ENCODE data around the gene DRAP1.

DRAP1 gene

DNA sequence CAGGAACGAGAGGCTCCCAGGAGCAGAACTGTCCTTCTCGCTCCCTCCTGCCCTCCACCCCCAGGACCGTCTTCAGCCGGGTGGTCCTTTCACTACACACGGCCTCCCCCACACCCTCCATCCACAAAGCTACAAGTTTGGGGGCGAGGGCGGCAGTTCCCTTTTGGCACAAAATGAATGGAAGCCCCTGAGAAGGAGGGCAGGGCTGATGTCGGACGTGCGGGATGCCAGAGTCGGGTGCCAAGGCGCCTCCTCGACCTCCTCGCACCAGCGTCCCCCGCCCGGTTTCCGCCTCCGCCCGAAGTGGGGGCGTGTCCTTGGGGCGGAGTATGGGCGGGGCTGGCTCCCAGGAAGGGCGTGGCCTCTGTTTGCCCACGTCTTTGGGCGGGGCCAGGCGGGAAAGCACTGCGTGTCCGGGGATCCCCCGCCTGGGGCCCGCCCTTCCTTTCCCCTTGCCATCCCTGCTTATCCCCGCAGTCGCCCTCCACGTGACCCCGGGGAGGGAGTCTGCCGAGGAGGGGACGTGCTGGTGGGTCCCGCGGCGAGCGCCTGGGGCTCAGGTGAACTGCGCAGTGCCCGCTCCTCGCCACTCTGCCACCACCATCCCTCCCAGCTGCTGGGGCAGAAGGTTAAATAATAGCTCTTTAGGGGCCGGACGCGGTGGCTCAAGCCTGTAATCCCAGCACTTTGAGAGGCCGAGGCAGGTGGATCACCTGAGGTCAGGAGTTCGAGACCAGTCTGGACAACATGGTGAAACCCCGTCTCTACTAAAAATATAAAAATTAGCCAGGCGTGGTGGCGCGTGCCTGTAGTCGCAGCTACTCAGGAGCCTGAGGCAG is 45.7 kb upstream of the DRAP1 start:
- peak overlapping the region; percentile 75 for H3K4me3 ChIP-seq (ENCODE audit: low read length, poor library complexity, severe bottlenecking)
- no peaks in the 10 kb centered on the region for H3K9me2 ChIP-seq (replicated peaks; ENCODE audit: low read depth, low read length)
- H3K4me1 ChIP-seq (ENCODE audit: insufficient read depth, low read length, poor library complexity, severe bottlenecking) = peaks cover 34% of the 10 kb centered on the region
- H3K27me3 ChIP-seq (ENCODE audit: insufficient read depth, low read length, poor library complexity, severe bottlenecking) = no peaks in the 10 kb centered on the region
- H3K9ac ChIP-seq (ENCODE audit: low read depth, low read length, poor library complexity, severe bottlenecking) = peak overlapping the region; percentile 73
- H2AFZ ChIP-seq (ENCODE audit: low read length) = peak overlapping the region; percentile 93
- no peak for TF ChIP-seq EZH2phosphoT487 (IDR thresholded peaks at IDR 0.05; ENCODE audit: borderline replicate concordance)
- TF ChIP-seq, protein P1, sequence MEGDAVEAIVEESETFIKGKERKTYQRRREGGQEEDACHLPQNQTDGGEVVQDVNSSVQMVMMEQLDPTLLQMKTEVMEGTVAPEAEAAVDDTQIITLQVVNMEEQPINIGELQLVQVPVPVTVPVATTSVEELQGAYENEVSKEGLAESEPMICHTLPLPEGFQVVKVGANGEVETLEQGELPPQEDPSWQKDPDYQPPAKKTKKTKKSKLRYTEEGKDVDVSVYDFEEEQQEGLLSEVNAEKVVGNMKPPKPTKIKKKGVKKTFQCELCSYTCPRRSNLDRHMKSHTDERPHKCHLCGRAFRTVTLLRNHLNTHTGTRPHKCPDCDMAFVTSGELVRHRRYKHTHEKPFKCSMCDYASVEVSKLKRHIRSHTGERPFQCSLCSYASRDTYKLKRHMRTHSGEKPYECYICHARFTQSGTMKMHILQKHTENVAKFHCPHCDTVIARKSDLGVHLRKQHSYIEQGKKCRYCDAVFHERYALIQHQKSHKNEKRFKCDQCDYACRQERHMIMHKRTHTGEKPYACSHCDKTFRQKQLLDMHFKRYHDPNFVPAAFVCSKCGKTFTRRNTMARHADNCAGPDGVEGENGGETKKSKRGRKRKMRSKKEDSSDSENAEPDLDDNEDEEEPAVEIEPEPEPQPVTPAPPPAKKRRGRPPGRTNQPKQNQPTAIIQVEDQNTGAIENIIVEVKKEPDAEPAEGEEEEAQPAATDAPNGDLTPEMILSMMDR (conservative IDR thresholded peaks at IDR 0.05; ENCODE audit: low read length) = no peak
- H3K9me3 ChIP-seq (ENCODE audit: insufficient read depth, low read depth, low read length) = no peaks in the 10 kb centered on the region
- H4K20me1 ChIP-seq (ENCODE audit: insufficient read depth, low read length, poor library complexity, severe bottlenecking) = no peaks in the 10 kb centered on the region
- no peaks in the 10 kb centered on the region for H3K79me2 ChIP-seq (ENCODE audit: insufficient read depth, low read length)
- H3F3A ChIP-seq (ENCODE audit: low read depth) = no peaks in the 10 kb centered on the region
- peak overlapping the region; percentile 85 for H3K4me2 ChIP-seq (ENCODE audit: low read depth, low read length, poor library complexity, severe bottlenecking)
- no peaks in the 10 kb centered on the region for H3K36me3 ChIP-seq (ENCODE audit: insufficient read depth, low read length)

DNA sequence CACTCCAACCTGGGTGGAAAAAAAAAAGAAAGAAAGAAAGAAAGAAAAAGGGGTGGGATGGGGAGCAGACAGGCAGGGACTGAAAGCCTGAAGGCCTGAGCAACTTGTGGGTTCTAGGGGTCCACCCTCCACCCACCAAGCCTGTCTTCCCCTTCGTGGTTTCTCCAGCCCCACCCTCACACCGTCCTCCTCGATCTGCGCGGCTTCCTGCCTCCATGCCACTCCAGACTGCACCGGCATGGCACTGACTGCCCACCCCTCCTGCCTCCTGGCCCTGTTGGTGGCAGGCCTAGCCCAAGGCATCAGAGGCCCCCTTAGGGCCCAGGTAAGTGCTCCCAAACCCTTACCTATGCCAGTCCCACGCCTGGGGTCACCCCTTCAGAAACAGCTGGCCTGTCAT is 39.6 kb upstream of the DRAP1 start, which contains the start of gene CTSW:
Gene CTSW, plus strand, starts transcription at position 221 of the 400 bp plus-strand sequence. Its CDS starts 18 bp downstream, at position 239.
- peak within 1 kb of the TSS; percentile 79 for H3K4me2 ChIP-seq (ENCODE audit: low read depth, low read length, poor library complexity, severe bottlenecking)
- H3K9me2 ChIP-seq (replicated peaks; ENCODE audit: low read depth, low read length) = no peaks in the 10 kb centered on the region
- H2AFZ ChIP-seq (ENCODE audit: low read length) = no peak within 1 kb of the TSS
- H3K4me1 ChIP-seq (ENCODE audit: insufficient read depth, low read length, poor library complexity, severe bottlenecking) = peaks cover 37% of the 10 kb centered on the region
- H3K4me3 ChIP-seq (ENCODE audit: low read length, poor library complexity, severe bottlenecking) = peak within 1 kb of the TSS; percentile 63
- H3K27me3 ChIP-seq (ENCODE audit: insufficient read depth, low read length, poor library complexity, severe bottlenecking) = no peaks in the 10 kb centered on the region
- no peaks in the 10 kb centered on the region for H3K9me3 ChIP-seq (ENCODE audit: insufficient read depth, low read depth, low read length)
- TF ChIP-seq, protein P1 (conservative IDR thresholded peaks at IDR 0.05; ENCODE audit: low read length) = no peak
- no peak for TF ChIP-seq EZH2phosphoT487 (IDR thresholded peaks at IDR 0.05; ENCODE audit: borderline replicate concordance)
- peak within 1 kb of the TSS; percentile 65 for H3K9ac ChIP-seq (ENCODE audit: low read depth, low read length, poor library complexity, severe bottlenecking)
- peaks cover 6% of the 10 kb centered on the region for H4K20me1 ChIP-seq (ENCODE audit: insufficient read depth, low read length, poor library complexity, severe bottlenecking)
- peaks cover 11% of the 10 kb centered on the region; the same call in 1 of the 2 replicates for H3K36me3 ChIP-seq (ENCODE audit: insufficient read depth, low read length)
- H3F3A ChIP-seq (ENCODE audit: low read depth) = no peaks in the 10 kb centered on the region
- H3K79me2 ChIP-seq (ENCODE audit: insufficient read depth, low read length) = peaks cover 6% of the 10 kb centered on the region; the same call in 1 of the 2 replicates

DNA sequence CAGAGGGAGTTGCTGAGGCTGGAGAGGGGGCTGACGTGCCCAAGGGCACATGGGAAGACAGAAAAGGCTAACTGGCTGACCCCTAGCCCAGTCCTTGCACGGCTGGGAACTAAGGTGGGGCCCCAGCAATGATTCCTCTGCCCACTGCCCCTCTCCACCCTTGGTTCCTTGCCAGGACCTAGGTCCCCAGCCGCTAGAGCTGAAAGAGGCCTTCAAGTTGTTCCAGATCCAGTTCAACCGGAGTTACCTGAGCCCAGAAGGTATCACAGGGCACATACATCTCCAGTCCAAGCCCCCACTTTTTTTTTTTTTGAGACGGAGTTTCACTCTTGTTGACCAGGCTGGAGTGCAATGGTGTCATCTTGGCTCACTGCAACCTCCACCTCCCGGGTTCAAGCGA is 39.2 kb upstream of the DRAP1 start:
- no peaks in the 10 kb centered on the region for H3K9me2 ChIP-seq (replicated peaks; ENCODE audit: low read depth, low read length)
- no peaks in the 10 kb centered on the region for H3K9me3 ChIP-seq (ENCODE audit: insufficient read depth, low read depth, low read length)
- no peak overlapping the region for H2AFZ ChIP-seq (ENCODE audit: low read length)
- peak overlapping the region; percentile 63 for H3K4me3 ChIP-seq (ENCODE audit: low read length, poor library complexity, severe bottlenecking)
- peak overlapping the region; percentile 79 for H3K4me2 ChIP-seq (ENCODE audit: low read depth, low read length, poor library complexity, severe bottlenecking)
- H3K4me1 ChIP-seq (ENCODE audit: insufficient read depth, low read length, poor library complexity, severe bottlenecking) = peaks cover 41% of the 10 kb centered on the region
- no peak for TF ChIP-seq EZH2phosphoT487 (IDR thresholded peaks at IDR 0.05; ENCODE audit: borderline replicate concordance)
- TF ChIP-seq, protein P1 (conservative IDR thresholded peaks at IDR 0.05; ENCODE audit: low read length) = no peak
- peaks cover 11% of the 10 kb centered on the region; the same call in 1 of the 2 replicates for H3K36me3 ChIP-seq (ENCODE audit: insufficient read depth, low read length)
- peaks cover 6% of the 10 kb centered on the region for H4K20me1 ChIP-seq (ENCODE audit: insufficient read depth, low read length, poor library complexity, severe bottlenecking)
- no peaks in the 10 kb centered on the region for H3K27me3 ChIP-seq (ENCODE audit: insufficient read depth, low read length, poor library complexity, severe bottlenecking)
- peak overlapping the region; percentile 65 for H3K9ac ChIP-seq (ENCODE audit: low read depth, low read length, poor library complexity, severe bottlenecking)
- peaks cover 10% of the 10 kb centered on the region; the same call in 1 of the 2 replicates for H3K79me2 ChIP-seq (ENCODE audit: insufficient read depth, low read length)
- H3F3A ChIP-seq (ENCODE audit: low read depth) = no peaks in the 10 kb centered on the region
